Testis (tissue), 2 donors: ENCODE data around the gene OR52E2.

Experiments
- CTCF ChIP-seq, 3 experiments: fragments of 450-650 bp in 2 of 3; fragments of 200-600 bp in 1 of 3; sonication (generic) in 1 of 3; IDR thresholded peaks; one replicate each; pipeline ENCODE4 v1.5.1; 2016 to 2019; ENCODE audit warnings: antibody characterized with exemption in 3 of 3, mild to moderate bottlenecking in 2 of 3, moderate library complexity in 1 of 3
- POLR2A ChIP-seq: fragments of 450-650 bp; IDR thresholded peaks from one replicate; pipeline ENCODE4 v1.6.1; 2017; ENCODE audit warnings: antibody characterized with exemption, mild to moderate bottlenecking, moderate library complexity

- TF ChIP-seq CTCF (IDR thresholded peaks at IDR 0.05) = no peak
- no peak for TF ChIP-seq POLR2A
These were observed 21.1 kb downstream of the OR52E2 start for GRCh38 chr11:5038341-5038740.
